ENCODE data around the gene WAC. TPM values are rescaled to one million over a fixed set of nuclear protein-coding genes. Genes with fewer than 3 reads are reported as not detected.
A peak's percentile ranks its signal among the peaks of the same experiment; 100 is the strongest.

Gene WAC
- total RNA-seq, 1 experiment from 2014 or later: 71.0 TPM

- peaks cover 10% of the 10 kb centered on the region for H3K36me3 ChIP-seq (replicated peaks; ENCODE audit: control insufficient read depth, insufficient read depth, low read length)
- no peak overlapping the region for H3K4me3 ChIP-seq (ENCODE audit: insufficient read depth, low read depth, low read length)
- no peak for DNase-seq
- H3K27me3 ChIP-seq (ENCODE audit: control insufficient read depth, insufficient read depth, low read length): no peaks in the 10 kb centered on the region
These were observed 13.2 kb downstream of the WAC start for GRCh38 chr10:28545967-28546644.

GRCh38 chr10:28548781-28549498 lies 16.0 kb downstream of the WAC start:
- Histone ChIP-seq H3K36me3 (replicated peaks; ENCODE audit: control insufficient read depth, insufficient read depth, low read length) (peaks cover 4% of the 10 kb centered on the region), H3K4me3 (ENCODE audit: insufficient read depth, low read depth, low read length) (no peak overlapping the region), H3K27me3 (ENCODE audit: control insufficient read depth, insufficient read depth, low read length) (no peaks in the 10 kb centered on the region)
- DNase-seq: no peak

GRCh38 chr10:28551086-28551485 lies 18.2 kb downstream of the WAC start:
- Histone ChIP-seq H3K4me3 (ENCODE audit: insufficient read depth, low read depth, low read length) (no peak overlapping the region), H3K36me3 (replicated peaks; ENCODE audit: control insufficient read depth, insufficient read depth, low read length) (peaks cover 6% of the 10 kb centered on the region), H3K27me3 (ENCODE audit: control insufficient read depth, insufficient read depth, low read length) (no peaks in the 10 kb centered on the region)
- no peak for DNase-seq

GRCh38 chr10:28552775-28553174 lies 19.9 kb downstream of the WAC start:
- Histone ChIP-seq H3K27me3 (ENCODE audit: control insufficient read depth, insufficient read depth, low read length) (no peaks in the 10 kb centered on the region), H3K36me3 (replicated peaks; ENCODE audit: control insufficient read depth, insufficient read depth, low read length) (peaks cover 6% of the 10 kb centered on the region), H3K4me3 (ENCODE audit: insufficient read depth, low read depth, low read length) (no peak overlapping the region)
- DNase-seq: no peak

GRCh38 chr10:28554009-28554408 lies 21.1 kb downstream of the WAC start:
- no peak overlapping the region for H3K4me3 ChIP-seq (ENCODE audit: insufficient read depth, low read depth, low read length)
- no peaks in the 10 kb centered on the region for H3K27me3 ChIP-seq (ENCODE audit: control insufficient read depth, insufficient read depth, low read length)
- DNase-seq: no peak
- H3K36me3 ChIP-seq (replicated peaks; ENCODE audit: control insufficient read depth, insufficient read depth, low read length): peaks cover 6% of the 10 kb centered on the region

- DNase-seq: no peak
- Histone ChIP-seq H3K36me3 (replicated peaks; ENCODE audit: control insufficient read depth, insufficient read depth, low read length) (peaks cover 4% of the 10 kb centered on the region; the same call in 1 of the 2 replicates), H3K27me3 (ENCODE audit: control insufficient read depth, insufficient read depth, low read length) (no peaks in the 10 kb centered on the region), H3K4me3 (ENCODE audit: insufficient read depth, low read depth, low read length) (no peak overlapping the region)
These were observed 22.0 kb downstream of the WAC start for GRCh38 chr10:28554952-28555351.

GRCh38 chr10:28555358-28555757 lies 22.4 kb downstream of the WAC start:
- Histone ChIP-seq H3K4me3 (ENCODE audit: insufficient read depth, low read depth, low read length) (no peak overlapping the region), H3K27me3 (ENCODE audit: control insufficient read depth, insufficient read depth, low read length) (no peaks in the 10 kb centered on the region), H3K36me3 (replicated peaks; ENCODE audit: control insufficient read depth, insufficient read depth, low read length) (peaks cover 4% of the 10 kb centered on the region; the same call in 1 of the 2 replicates)
- no peak for DNase-seq

- Histone ChIP-seq H3K27me3 (ENCODE audit: control insufficient read depth, insufficient read depth, low read length) (no peaks in the 10 kb centered on the region), H3K4me3 (ENCODE audit: insufficient read depth, low read depth, low read length) (no peak overlapping the region), H3K36me3 (replicated peaks; ENCODE audit: control insufficient read depth, insufficient read depth, low read length) (peaks cover 6% of the 10 kb centered on the region)
- DNase-seq: no peak
These were observed 23.2 kb downstream of the WAC start for GRCh38 chr10:28556142-28556541.

GRCh38 chr10:28558186-28558585 lies 25.3 kb downstream of the WAC start:
- peaks cover 8% of the 10 kb centered on the region for H3K36me3 ChIP-seq (replicated peaks; ENCODE audit: control insufficient read depth, insufficient read depth, low read length)
- DNase-seq: no peak
- no peaks in the 10 kb centered on the region for H3K27me3 ChIP-seq (ENCODE audit: control insufficient read depth, insufficient read depth, low read length)
- no peak overlapping the region for H3K4me3 ChIP-seq (ENCODE audit: insufficient read depth, low read depth, low read length)

- Histone ChIP-seq H3K27me3 (ENCODE audit: control insufficient read depth, insufficient read depth, low read length) (no peaks in the 10 kb centered on the region), H3K4me3 (ENCODE audit: insufficient read depth, low read depth, low read length) (no peak overlapping the region), H3K36me3 (replicated peaks; ENCODE audit: control insufficient read depth, insufficient read depth, low read length) (peaks cover 8% of the 10 kb centered on the region)
- DNase-seq: no peak
These were observed 26.1 kb downstream of the WAC start for GRCh38 chr10:28558923-28559508.

- no peak for DNase-seq
- Histone ChIP-seq H3K27me3 (ENCODE audit: control insufficient read depth, insufficient read depth, low read length) (no peaks in the 10 kb centered on the region), H3K4me3 (ENCODE audit: insufficient read depth, low read depth, low read length) (no peak overlapping the region), H3K36me3 (replicated peaks; ENCODE audit: control insufficient read depth, insufficient read depth, low read length) (peaks cover 7% of the 10 kb centered on the region)
These were observed 26.7 kb downstream of the WAC start for GRCh38 chr10:28559618-28560017.

- Histone ChIP-seq H3K36me3 (replicated peaks; ENCODE audit: control insufficient read depth, insufficient read depth, low read length) (peaks cover 5% of the 10 kb centered on the region), H3K4me3 (ENCODE audit: insufficient read depth, low read depth, low read length) (no peak overlapping the region)
These were observed 27.7 kb downstream of the WAC start for GRCh38 chr10:28560617-28561016.

GRCh38 chr10:28561531-28561930 lies 28.6 kb downstream of the WAC start:
- Histone ChIP-seq H3K4me3 (ENCODE audit: insufficient read depth, low read depth, low read length) (no peak overlapping the region), H3K36me3 (replicated peaks; ENCODE audit: control insufficient read depth, insufficient read depth, low read length) (peaks cover 5% of the 10 kb centered on the region; the same call in 1 of the 2 replicates), H3K27me3 (ENCODE audit: control insufficient read depth, insufficient read depth, low read length) (no peaks in the 10 kb centered on the region)
- peak; percentile 5 for DNase-seq

More at GRCh38 chr10:28560617-28561016, 27.7 kb downstream of the WAC start:
- H3K27me3 ChIP-seq (ENCODE audit: control insufficient read depth, insufficient read depth, low read length): no peaks in the 10 kb centered on the region
- DNase-seq: no peak

- H3K4me3 ChIP-seq (ENCODE audit: insufficient read depth, low read depth, low read length): no peak overlapping the region
- H3K27me3 ChIP-seq (ENCODE audit: control insufficient read depth, insufficient read depth, low read length): no peaks in the 10 kb centered on the region
- no peak for DNase-seq
- peaks cover 4% of the 10 kb centered on the region; the same call in 1 of the 2 replicates for H3K36me3 ChIP-seq (replicated peaks; ENCODE audit: control insufficient read depth, insufficient read depth, low read length)
These were observed 32.0 kb downstream of the WAC start for GRCh38 chr10:28564905-28565304.

GRCh38 chr10:28566458-28567015 lies 33.6 kb downstream of the WAC start:
- no peak for DNase-seq
- no peaks in the 10 kb centered on the region for H3K27me3 ChIP-seq (ENCODE audit: control insufficient read depth, insufficient read depth, low read length)
- H3K36me3 ChIP-seq (replicated peaks; ENCODE audit: control insufficient read depth, insufficient read depth, low read length): peaks cover 2% of the 10 kb centered on the region; the same call in 1 of the 2 replicates
- H3K4me3 ChIP-seq (ENCODE audit: insufficient read depth, low read depth, low read length): no peak overlapping the region

All from H7 (cell line).